Endometrium (tissue), 2 donors: ENCODE measurements around the gene MARK3.
A peak's percentile ranks its signal among the peaks of the same experiment; 100 is the strongest.

Experiments used
- FAIRE-seq: peaks from 2 replicates; lab custom pipeline; 2012; peaks lifted over from hg19 to GRCh38; lab: Jason Lieb, UNC
- donor health status: control.
- donor health status: control.

Gene MARK3

GRCh38 chr14:103527408-103528145 is 142.4 kb downstream of the MARK3 start:
- no peak for FAIRE-seq

- FAIRE-seq, result peak; percentile 86
Observed at GRCh38 chr14:103528146-103528586, 143.0 kb downstream of the MARK3 start.

- FAIRE-seq, result no peak
Observed at GRCh38 chr14:103528587-103529382, 143.6 kb downstream of the MARK3 start, which contains the start of gene TRMT61A. TSS of gene TRMT61A (plus strand) at chr14:103529196. CDS start at chr14:103529979, 783 bp downstream.

GRCh38 chr14:103529383-103530365 is 144.5 kb downstream of the MARK3 start:
- no peak for FAIRE-seq

GRCh38 chr14:103530390-103530789 is 145.2 kb downstream of the MARK3 start:
- FAIRE-seq, result no peak

GRCh38 chr14:103530831-103531230 is 145.6 kb downstream of the MARK3 start:
- FAIRE-seq, result no peak

GRCh38 chr14:103531421-103532215 is 146.4 kb downstream of the MARK3 start:
- FAIRE-seq, result no peak

- FAIRE-seq, result no peak
Observed at GRCh38 chr14:103532216-103533136, 147.3 kb downstream of the MARK3 start.

GRCh38 chr14:103533137-103533998 is 148.2 kb downstream of the MARK3 start:
- FAIRE-seq, result no peak

- FAIRE-seq, result no peak
Observed at GRCh38 chr14:103533999-103534575, 148.9 kb downstream of the MARK3 start.

GRCh38 chr14:103534576-103535061 is 149.4 kb downstream of the MARK3 start:
- no peak for FAIRE-seq

GRCh38 chr14:103535081-103535890 is 150.1 kb downstream of the MARK3 start:
- no peak for FAIRE-seq

- FAIRE-seq, result no peak
Observed at GRCh38 chr14:103535891-103536565, 150.8 kb downstream of the MARK3 start.

- FAIRE-seq, result no peak
Observed at GRCh38 chr14:103536693-103537092, 151.5 kb downstream of the MARK3 start.

- no peak for FAIRE-seq
Observed at GRCh38 chr14:103537175-103537990, 152.2 kb downstream of the MARK3 start.
